HEK293 (cell line): ENCODE data around the gene SEMA6A.

Experiments used
- CTCF ChIA-PET: fragments of 350-600 bp; formaldehyde crosslinking; extraction: SDS; loops from one replicate; lab custom pipeline; 2021; ENCODE audit warnings: antibody characterized with exemption; lab: Yijun Ruan, JAX
- POLR2A ChIA-PET: fragments of 300-600 bp; formaldehyde crosslinking; extraction: SDS; loops from one replicate; lab custom pipeline; 2020; ENCODE audit warnings: antibody characterized with exemption, inconsistent platforms; lab: Yijun Ruan, JAX
- H3K27ac ChIP-seq: fragments of 200-500 bp; sonication (Bioruptor generic); 2 replicates; pipeline ENCODE4 v1.5.1; 2014; ENCODE audit warnings: low read depth, low read length, control low read depth, inconsistent platforms; ENCODE audit errors: extremely low read depth
- H3K36me3 ChIP-seq, 2 experiments: fragments of 200-500 bp in 1 of 2; sonication (Bioruptor generic) in 1 of 2; 1 replicate in 1 of 2; 2 replicates in 1 of 2; pipeline ENCODE4 v1.5.1; 2014 to 2017; ENCODE audit warnings: inconsistent platforms in 2 of 2, low read length in 2 of 2; ENCODE audit not compliant: control insufficient read depth in 2 of 2, insufficient read depth in 1 of 2
- H3K4me1 ChIP-seq: fragments of 200-500 bp; sonication (Bioruptor generic); 2 replicates; pipeline ENCODE4 v1.5.1; 2014; ENCODE audit warnings: mild to moderate bottlenecking, low read length, inconsistent platforms; ENCODE audit not compliant: control insufficient read depth, insufficient read depth
- H3K4me3 ChIP-seq: 2 replicates; pipeline ENCODE4 v1.5.1; 2011; ENCODE audit warnings: low read depth, mild to moderate bottlenecking, control low read depth, low read length, moderate library complexity
- H3K9me3 ChIP-seq: fragments of 200-500 bp; sonication (Bioruptor generic); 2 replicates; pipeline ENCODE4 v1.5.1; 2014; ENCODE audit warnings: low read depth, low read length, inconsistent platforms; ENCODE audit not compliant: control insufficient read depth, insufficient read depth
- KLF7 ChIP-seq: fragments of 450-650 bp; formaldehyde crosslinking; IDR thresholded peaks from 2 replicates; pipeline ENCODE4 v1.5.1; 2016; ENCODE audit warnings: missing biosample characterization, missing genetic modification characterization, borderline replicate concordance
- KLF8 ChIP-seq: fragments of 450-650 bp; formaldehyde crosslinking; IDR thresholded peaks from 2 replicates; pipeline ENCODE4 v1.5.1; 2016; ENCODE audit warnings: missing biosample characterization, missing genetic modification characterization
- OSR2 ChIP-seq: fragments of 450-650 bp; formaldehyde crosslinking; IDR thresholded peaks from 2 replicates; pipeline ENCODE4 v1.5.1; 2016; ENCODE audit warnings: missing biosample characterization, missing genetic modification characterization
- PRDM10 ChIP-seq: fragments of 450-650 bp; formaldehyde crosslinking; IDR thresholded peaks from 2 replicates; pipeline ENCODE4 v1.5.1; 2016; ENCODE audit warnings: missing biosample characterization, missing genetic modification characterization
- ZBTB10 ChIP-seq: fragments of 450-650 bp; formaldehyde crosslinking; IDR thresholded peaks from 2 replicates; pipeline ENCODE4 v1.5.1; 2016; ENCODE audit warnings: missing biosample characterization, missing genetic modification characterization
- ZBTB20 ChIP-seq: fragments of 450-650 bp; formaldehyde crosslinking; IDR thresholded peaks from 2 replicates; pipeline ENCODE4 v1.5.1; 2016; ENCODE audit warnings: missing biosample characterization, missing genetic modification characterization
- ZBTB21 ChIP-seq: fragments of 450-650 bp; formaldehyde crosslinking; IDR thresholded peaks from 2 replicates; pipeline ENCODE4 v1.5.1; 2017; ENCODE audit warnings: missing biosample characterization, missing genetic modification characterization
- ZFP37 ChIP-seq: fragments of 450-650 bp; formaldehyde crosslinking; IDR thresholded peaks from 2 replicates; pipeline ENCODE4 v1.5.1; 2016; ENCODE audit warnings: missing biosample characterization, missing genetic modification characterization
- ZFP69B ChIP-seq: fragments of 450-650 bp; formaldehyde crosslinking; IDR thresholded peaks from 2 replicates; pipeline ENCODE4 v1.5.1; 2016; ENCODE audit warnings: missing biosample characterization, missing genetic modification characterization
- ZNF112 ChIP-seq: fragments of 450-650 bp; formaldehyde crosslinking; IDR thresholded peaks from 2 replicates; pipeline ENCODE4 v1.5.0; 2017; ENCODE audit warnings: missing biosample characterization, missing genetic modification characterization
- ZNF114 ChIP-seq: fragments of 450-650 bp; formaldehyde crosslinking; IDR thresholded peaks from 2 replicates; pipeline ENCODE4 v1.5.0; 2017; ENCODE audit warnings: missing biosample characterization, missing genetic modification characterization
- ZNF121 ChIP-seq: fragments of 450-650 bp; formaldehyde crosslinking; IDR thresholded peaks from 2 replicates; pipeline ENCODE4 v1.5.1; 2016; ENCODE audit warnings: missing biosample characterization, missing genetic modification characterization
- ZNF140 ChIP-seq: fragments of 450-650 bp; formaldehyde crosslinking; IDR thresholded peaks from 2 replicates; pipeline ENCODE4 v1.5.1; 2016; ENCODE audit warnings: missing biosample characterization, missing genetic modification characterization
- ZNF2 ChIP-seq: fragments of 450-650 bp; formaldehyde crosslinking; IDR thresholded peaks from 2 replicates; pipeline ENCODE4 v1.5.1; 2016; ENCODE audit warnings: missing biosample characterization, missing genetic modification characterization
- ZNF202 ChIP-seq: fragments of 450-650 bp; formaldehyde crosslinking; IDR thresholded peaks from 2 replicates; pipeline ENCODE4 v1.5.1; 2016; ENCODE audit warnings: missing biosample characterization, missing genetic modification characterization, borderline replicate concordance
- ZNF239 ChIP-seq: fragments of 450-650 bp; formaldehyde crosslinking; IDR thresholded peaks from 2 replicates; pipeline ENCODE4 v1.5.1; 2016; ENCODE audit warnings: missing biosample characterization, missing genetic modification characterization
- ZNF266 ChIP-seq: fragments of 450-650 bp; formaldehyde crosslinking; IDR thresholded peaks from 2 replicates; pipeline ENCODE4 v1.5.1; 2016; ENCODE audit warnings: missing biosample characterization, missing genetic modification characterization, low read depth
- ZNF311 ChIP-seq: fragments of 450-650 bp; formaldehyde crosslinking; IDR thresholded peaks from 2 replicates; pipeline ENCODE4 v1.5.1; 2017; ENCODE audit warnings: missing biosample characterization, missing genetic modification characterization, borderline replicate concordance
- ZNF350 ChIP-seq: fragments of 450-650 bp; formaldehyde crosslinking; IDR thresholded peaks from 2 replicates; pipeline ENCODE4 v1.5.0; 2017; ENCODE audit warnings: missing biosample characterization, mild to moderate bottlenecking, missing genetic modification characterization
- ZNF362 ChIP-seq: fragments of 450-650 bp; formaldehyde crosslinking; IDR thresholded peaks from 2 replicates; pipeline ENCODE4 v1.5.1; 2016; ENCODE audit warnings: missing biosample characterization, missing genetic modification characterization
- ZNF391 ChIP-seq: fragments of 450-650 bp; formaldehyde crosslinking; IDR thresholded peaks from 2 replicates; pipeline ENCODE4 v1.5.1; 2016; ENCODE audit warnings: low read depth, missing biosample characterization, missing genetic modification characterization, borderline replicate concordance
- ZNF404 ChIP-seq: fragments of 450-650 bp; formaldehyde crosslinking; IDR thresholded peaks from 2 replicates; pipeline ENCODE4 v1.5.1; 2017; ENCODE audit warnings: missing biosample characterization, missing genetic modification characterization
- ZNF501 ChIP-seq: fragments of 450-650 bp; formaldehyde crosslinking; IDR thresholded peaks from 2 replicates; pipeline ENCODE4 v1.5.1; 2016; ENCODE audit warnings: missing biosample characterization, missing genetic modification characterization
- ZNF510 ChIP-seq: fragments of 450-650 bp; formaldehyde crosslinking; IDR thresholded peaks from 2 replicates; pipeline ENCODE4 v1.5.1; 2018; ENCODE audit warnings: mild to moderate bottlenecking, missing genetic modification characterization, missing biosample characterization; ENCODE audit not compliant: insufficient replicate concordance
- ZNF561 ChIP-seq: fragments of 450-650 bp; IDR thresholded peaks from 2 replicates; pipeline ENCODE4 v1.5.1; 2018; ENCODE audit warnings: missing biosample characterization, missing genetic modification characterization, borderline replicate concordance
- ZNF624 ChIP-seq: fragments of 450-650 bp; formaldehyde crosslinking; IDR thresholded peaks from 2 replicates; pipeline ENCODE4 v1.5.1; 2017; ENCODE audit warnings: missing biosample characterization, missing genetic modification characterization
- ZNF658 ChIP-seq: fragments of 450-650 bp; formaldehyde crosslinking; IDR thresholded peaks from 2 replicates; pipeline ENCODE4; 2016; ENCODE audit warnings: missing biosample characterization, missing genetic modification characterization
- ZNF837 ChIP-seq: fragments of 450-650 bp; formaldehyde crosslinking; IDR thresholded peaks from 2 replicates; pipeline ENCODE4 v1.5.1; 2016; ENCODE audit warnings: missing biosample characterization, missing genetic modification characterization
- ZSCAN16 ChIP-seq: fragments of 450-650 bp; formaldehyde crosslinking; IDR thresholded peaks from 2 replicates; pipeline ENCODE4 v1.5.1; 2016; ENCODE audit warnings: missing biosample characterization, missing genetic modification characterization

SEMA6A gene

GRCh38 chr5:116492016-116492623 is 82.5 kb downstream of the SEMA6A start:
- TF ChIP-seq ZNF658 (tag by site-specific recombination): no peak
- TF ChIP-seq ZNF266 (tag by site-specific recombination): no peak
- TF ChIP-seq ZNF311 (tag by site-specific recombination): no peak
- TF ChIP-seq KLF8 (tag by site-specific recombination): no peak
- no peak for TF ChIP-seq ZNF404 (tag by site-specific recombination)
- TF ChIP-seq ZSCAN16 (tag by site-specific recombination): no peak
- TF ChIP-seq ZNF837 (tag by site-specific recombination): no peak
- no peak for TF ChIP-seq ZBTB21
- no peak for TF ChIP-seq ZNF350 (tag by site-specific recombination)
- TF ChIP-seq ZFP69B: no peak
- TF ChIP-seq ZNF121: no peak
- no peak for TF ChIP-seq PRDM10 (tag by site-specific recombination)
- no peak for TF ChIP-seq ZNF140 (tag by site-specific recombination)
- H3K27ac ChIP-seq: no peak overlapping the region; the same call in 1 of the 2 replicates
- H3K4me3 ChIP-seq: no peak overlapping the region
- POLR2A ChIA-PET: interaction anchor here (0.6 to 1.2 kb wide), 2 partner anchors 14 to 408 kb away, joined by 3 to 5 read pairs; no protein-coding TSS in a partner anchor
- H3K9me3 ChIP-seq: no peaks in the 10 kb centered on the region
- peaks cover 24% of the 10 kb centered on the region for H3K4me1 ChIP-seq
- peaks cover 3 to 82% of the 10 kb centered on the region in 2 experiments; a peak in 2 of 3 replicates for H3K36me3 ChIP-seq
- CTCF ChIA-PET: interaction anchor here (1.3 kb wide), 1 partner anchor 355 kb away, joined by 3 read pairs; no protein-coding TSS in a partner anchor

GRCh38 chr5:116488356-116489041 is 86.1 kb downstream of the SEMA6A start:
- Histone ChIP-seq H3K27ac (no peak overlapping the region), H3K36me3 (peaks cover 9 to 84% of the 10 kb centered on the region in 2 experiments; a peak in 2 of 3 replicates), H3K4me3 (no peak overlapping the region), H3K4me1 (peaks cover 14% of the 10 kb centered on the region), H3K9me3 (no peaks in the 10 kb centered on the region)
- CTCF ChIA-PET: interaction anchor here (0.7 kb wide), 2 partner anchors 18 to 35 kb away, joined by 3 to 4 read pairs; no protein-coding TSS in a partner anchor
- POLR2A ChIA-PET: no interaction called here
- TF ChIP-seq KLF7 (tag by site-specific recombination): no peak
- no peak for TF ChIP-seq ZNF2 (tag by site-specific recombination)
- TF ChIP-seq ZNF114 (tag by site-specific recombination): no peak
- TF ChIP-seq ZNF391 (tag by site-specific recombination): no peak
- TF ChIP-seq ZNF561 (tag by site-specific recombination): no peak
- no peak for TF ChIP-seq ZBTB10 (tag by site-specific recombination)
- TF ChIP-seq ZFP37 (tag by site-specific recombination): no peak
- no peak for TF ChIP-seq ZBTB20 (tag by site-specific recombination)
- no peak for TF ChIP-seq ZNF501
- TF ChIP-seq OSR2 (tag by site-specific recombination): no peak
- no peak for TF ChIP-seq ZNF624 (tag by site-specific recombination)
- TF ChIP-seq ZNF112 (tag by site-specific recombination): no peak
- no peak for TF ChIP-seq ZNF202 (tag by site-specific recombination)
- no peak for TF ChIP-seq ZNF239 (tag by site-specific recombination)
- TF ChIP-seq ZNF362: no peak
- no peak for TF ChIP-seq ZNF510
